Mesothelial cell of epicardium (in vitro differentiated cells): ENCODE measurements around the gene BRF1. TPM values are rescaled to one million over a fixed set of nuclear protein-coding genes. Genes with fewer than 3 reads are reported as not detected.

Source experiments
- DNase-seq, 2 experiments: peaks; one replicate each; pipeline ENCODE4 v3.0.0; 2021; ENCODE audit warnings: low spot score in 2 of 2; ENCODE audit not compliant: unreplicated experiment in 2 of 2
- H3K27ac Mint-ChIP-seq: 2 replicates; pipeline ENCODE4 v1.8.0; 2021; ENCODE audit warnings: mixed read lengths
- H3K27me3 Mint-ChIP-seq: 2 replicates; pipeline ENCODE4 v1.8.0; 2021; ENCODE audit warnings: low read depth, mixed read lengths
- H3K36me3 Mint-ChIP-seq: 2 replicates; pipeline ENCODE4 v1.8.0; 2021; ENCODE audit warnings: mixed read lengths
- H3K4me1 Mint-ChIP-seq: 2 replicates; pipeline ENCODE4 v1.8.0; 2021; ENCODE audit warnings: mixed read lengths
- H3K4me3 Mint-ChIP-seq: 2 replicates; pipeline ENCODE4 v1.8.0; 2021; ENCODE audit warnings: mild to moderate bottlenecking, moderate library complexity, mixed read lengths
- H3K9me3 Mint-ChIP-seq: 2 replicates; pipeline ENCODE4 v1.8.0; 2021; ENCODE audit warnings: mixed read lengths
- total RNA-seq: library from RNA; stranded (reverse); gene quantifications from 3 replicates; pipeline ENCODE4 v1.2.1, GENCODE V29; 2021
- TF ChIP-seq, protein P1 (sequence below): fragments of 200-600 bp; sonication (generic); IDR thresholded peaks from one replicate; pipeline ENCODE4 v1.5.0; 2021; ENCODE audit warnings: antibody characterized with exemption; ENCODE audit not compliant: unreplicated experiment

BRF1 gene
- total RNA-seq, 1 donor from 2014 or later = 78.6 TPM

DNA sequence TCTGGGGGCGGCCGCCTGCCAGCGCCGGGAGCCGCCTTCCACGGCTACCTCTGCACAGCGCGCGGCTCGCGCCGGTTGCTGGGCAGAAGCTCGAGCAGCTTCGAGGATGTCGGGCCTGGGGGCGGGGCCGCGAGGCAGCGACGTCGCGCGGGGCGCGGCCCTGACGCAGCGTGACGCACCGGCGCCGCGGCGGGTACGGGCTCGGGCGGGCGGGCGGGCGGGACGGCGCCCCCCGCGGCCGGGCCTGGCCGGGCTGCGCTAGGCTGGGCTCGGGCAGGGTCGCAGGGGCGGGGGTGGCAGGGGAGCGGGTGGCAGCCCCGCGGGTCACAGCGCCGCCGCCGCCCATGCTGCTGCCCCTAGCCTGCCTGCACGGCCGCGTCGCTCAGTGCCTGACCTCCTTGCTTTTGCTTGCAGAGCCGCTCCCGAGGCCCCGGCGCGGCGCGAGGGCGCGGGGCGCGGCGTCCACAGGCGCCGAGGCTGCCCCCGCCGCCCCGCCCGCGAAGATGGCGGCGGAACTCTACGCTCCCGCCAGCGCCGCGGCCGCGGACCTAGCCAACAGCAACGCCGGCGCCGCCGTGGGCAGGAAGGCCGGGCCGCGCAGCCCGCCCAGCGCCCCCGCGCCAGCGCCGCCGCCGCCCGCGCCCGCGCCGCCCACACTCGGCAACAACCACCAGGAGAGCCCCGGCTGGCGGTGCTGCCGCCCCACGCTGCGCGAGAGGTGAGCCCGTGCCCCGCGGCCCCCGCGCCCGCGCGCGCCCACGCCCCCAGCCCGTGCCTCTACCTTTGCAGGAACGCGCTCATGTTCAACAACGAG is 52.2 kb downstream of the BRF1 start, which contains the start of gene BTBD6:
TSS of gene BTBD6 (plus strand) at position 166 of the 814 bp plus-strand sequence. CDS start at position 345, 179 bp downstream.
- H3K4me3 Mint-ChIP-seq = peak within 1 kb of the TSS; percentile 80
- H3K36me3 Mint-ChIP-seq = peaks cover 28% of the 10 kb centered on the region
- H3K4me1 Mint-ChIP-seq = peaks cover 26% of the 10 kb centered on the region
- no peaks in the 10 kb centered on the region for H3K9me3 Mint-ChIP-seq
- no peaks in the 10 kb centered on the region for H3K27me3 Mint-ChIP-seq
- peak within 1 kb of the TSS; percentile 95 for H3K27ac Mint-ChIP-seq
- peak; percentile 76 to 90 for DNase-seq
- TF ChIP-seq, protein P1, sequence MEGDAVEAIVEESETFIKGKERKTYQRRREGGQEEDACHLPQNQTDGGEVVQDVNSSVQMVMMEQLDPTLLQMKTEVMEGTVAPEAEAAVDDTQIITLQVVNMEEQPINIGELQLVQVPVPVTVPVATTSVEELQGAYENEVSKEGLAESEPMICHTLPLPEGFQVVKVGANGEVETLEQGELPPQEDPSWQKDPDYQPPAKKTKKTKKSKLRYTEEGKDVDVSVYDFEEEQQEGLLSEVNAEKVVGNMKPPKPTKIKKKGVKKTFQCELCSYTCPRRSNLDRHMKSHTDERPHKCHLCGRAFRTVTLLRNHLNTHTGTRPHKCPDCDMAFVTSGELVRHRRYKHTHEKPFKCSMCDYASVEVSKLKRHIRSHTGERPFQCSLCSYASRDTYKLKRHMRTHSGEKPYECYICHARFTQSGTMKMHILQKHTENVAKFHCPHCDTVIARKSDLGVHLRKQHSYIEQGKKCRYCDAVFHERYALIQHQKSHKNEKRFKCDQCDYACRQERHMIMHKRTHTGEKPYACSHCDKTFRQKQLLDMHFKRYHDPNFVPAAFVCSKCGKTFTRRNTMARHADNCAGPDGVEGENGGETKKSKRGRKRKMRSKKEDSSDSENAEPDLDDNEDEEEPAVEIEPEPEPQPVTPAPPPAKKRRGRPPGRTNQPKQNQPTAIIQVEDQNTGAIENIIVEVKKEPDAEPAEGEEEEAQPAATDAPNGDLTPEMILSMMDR = no peak

DNA sequence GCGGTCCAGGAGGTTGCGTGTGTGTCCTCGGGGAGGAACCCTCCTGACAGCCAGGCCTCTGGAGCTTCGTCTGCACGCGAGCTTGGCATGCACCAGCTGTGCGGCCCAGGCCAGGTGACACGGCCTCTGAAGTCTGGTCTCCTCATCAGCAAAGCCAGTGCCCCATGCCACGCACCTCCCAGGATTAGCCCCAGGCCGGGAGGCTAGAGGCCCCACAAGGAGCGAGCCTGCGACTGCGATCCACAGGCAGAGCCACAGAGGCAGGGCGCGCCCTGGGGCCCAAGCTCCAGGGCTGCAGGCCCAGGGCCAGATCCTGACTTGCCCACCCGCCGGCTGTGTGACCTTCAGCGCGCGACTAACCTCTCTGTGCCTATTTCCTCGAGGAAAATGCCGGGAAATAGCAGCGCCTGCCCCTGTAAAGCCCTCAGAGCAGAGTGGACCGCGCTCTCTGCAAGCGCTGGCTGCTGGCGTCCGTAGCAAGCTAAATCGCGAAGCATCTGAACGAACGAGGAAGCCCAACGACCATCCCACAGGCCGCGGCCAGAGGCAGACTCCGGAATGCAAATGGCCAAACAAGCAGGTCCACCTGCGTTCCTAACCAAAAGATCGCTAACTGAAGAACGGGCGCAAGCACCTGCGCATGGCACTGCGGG is 53.0 kb downstream of the BRF1 start:
- no peaks in the 10 kb centered on the region for H3K9me3 Mint-ChIP-seq
- peak overlapping the region; percentile 95 for H3K27ac Mint-ChIP-seq
- TF ChIP-seq, protein P1 = no peak
- H3K4me3 Mint-ChIP-seq = peak overlapping the region; percentile 80
- H3K36me3 Mint-ChIP-seq = peaks cover 28% of the 10 kb centered on the region
- H3K27me3 Mint-ChIP-seq = no peaks in the 10 kb centered on the region
- peaks cover 26% of the 10 kb centered on the region for H3K4me1 Mint-ChIP-seq
- no peak for DNase-seq

DNA sequence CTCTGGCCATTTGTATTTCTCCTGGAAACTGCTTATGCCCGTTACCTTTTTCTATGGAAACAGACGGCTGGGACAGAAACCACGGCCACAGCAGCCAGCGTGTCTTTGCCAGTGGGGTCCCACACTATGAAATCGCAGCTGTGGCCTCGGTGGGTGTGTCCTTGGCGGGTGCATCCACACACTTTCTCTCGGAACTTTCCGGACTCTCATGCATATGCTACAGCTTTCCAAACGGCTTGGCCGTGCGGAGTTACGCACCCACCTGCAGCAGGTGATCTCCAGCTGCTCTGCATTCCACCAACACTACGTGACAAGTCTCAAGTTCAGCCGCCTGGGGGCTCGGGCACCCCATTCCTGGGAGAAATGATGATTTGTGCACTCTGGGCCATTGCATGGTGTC is 53.8 kb downstream of the BRF1 start:
- H3K36me3 Mint-ChIP-seq = peaks cover 28% of the 10 kb centered on the region
- DNase-seq = no peak
- no peaks in the 10 kb centered on the region for H3K27me3 Mint-ChIP-seq
- H3K4me3 Mint-ChIP-seq = peak overlapping the region; percentile 80
- TF ChIP-seq, protein P1 = no peak
- peaks cover 26% of the 10 kb centered on the region for H3K4me1 Mint-ChIP-seq
- H3K27ac Mint-ChIP-seq = peak overlapping the region; percentile 95
- H3K9me3 Mint-ChIP-seq = no peaks in the 10 kb centered on the region

DNA sequence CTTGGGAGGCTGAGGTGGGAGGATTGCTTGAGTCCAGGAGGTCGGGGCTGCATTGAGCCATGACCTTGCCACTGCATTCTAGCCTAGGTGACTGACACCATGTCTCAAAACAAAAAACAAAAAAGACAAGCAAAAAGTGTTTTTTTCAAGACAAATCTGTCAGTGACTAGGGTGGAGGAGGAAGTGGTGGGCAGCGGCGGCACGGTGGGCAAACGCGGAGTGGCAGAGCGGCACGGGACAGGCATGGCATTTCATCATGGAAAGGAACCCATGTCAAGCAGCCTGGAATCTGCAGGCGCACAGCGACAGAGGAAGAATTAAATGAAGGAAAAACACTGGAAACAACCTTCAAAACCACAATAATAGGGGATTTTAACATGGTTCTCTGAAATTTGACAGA is 56.5 kb downstream of the BRF1 start:
- Mint-ChIP-seq H3K27ac (no peak overlapping the region), H3K4me3 (no peak overlapping the region), H3K9me3 (no peaks in the 10 kb centered on the region), H3K27me3 (no peaks in the 10 kb centered on the region), H3K36me3 (peaks cover 19% of the 10 kb centered on the region), H3K4me1 (peaks cover 20% of the 10 kb centered on the region)
- no peak for DNase-seq
- TF ChIP-seq, protein P1 = no peak

DNA sequence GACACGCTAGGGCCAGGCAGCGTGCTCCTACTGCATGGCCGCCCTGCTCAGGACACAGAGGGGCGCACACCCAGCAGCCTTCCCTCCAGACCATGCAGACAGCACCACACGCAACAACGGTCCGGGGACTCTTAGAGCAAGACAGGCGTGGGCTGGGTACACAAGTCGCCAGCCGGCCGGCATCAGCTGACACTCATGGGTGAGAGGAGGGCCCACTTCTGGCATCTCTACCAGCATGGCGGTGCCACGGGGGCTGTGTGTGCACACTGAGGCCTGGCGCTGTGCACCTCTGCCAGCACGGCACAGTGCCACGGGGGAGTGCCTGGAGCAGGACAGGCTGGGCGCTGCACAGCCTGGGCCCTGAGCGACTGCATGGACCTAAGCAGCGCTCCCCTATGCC is 59.2 kb downstream of the BRF1 start:
- TF ChIP-seq, protein P1 = no peak
- Mint-ChIP-seq H3K27ac (no peak overlapping the region), H3K36me3 (peaks cover 15% of the 10 kb centered on the region), H3K4me3 (no peak overlapping the region), H3K27me3 (no peaks in the 10 kb centered on the region), H3K9me3 (no peaks in the 10 kb centered on the region), H3K4me1 (peaks cover 7% of the 10 kb centered on the region)
- no peak for DNase-seq
